ENCODE measurements around the gene TGFA.

DNA sequence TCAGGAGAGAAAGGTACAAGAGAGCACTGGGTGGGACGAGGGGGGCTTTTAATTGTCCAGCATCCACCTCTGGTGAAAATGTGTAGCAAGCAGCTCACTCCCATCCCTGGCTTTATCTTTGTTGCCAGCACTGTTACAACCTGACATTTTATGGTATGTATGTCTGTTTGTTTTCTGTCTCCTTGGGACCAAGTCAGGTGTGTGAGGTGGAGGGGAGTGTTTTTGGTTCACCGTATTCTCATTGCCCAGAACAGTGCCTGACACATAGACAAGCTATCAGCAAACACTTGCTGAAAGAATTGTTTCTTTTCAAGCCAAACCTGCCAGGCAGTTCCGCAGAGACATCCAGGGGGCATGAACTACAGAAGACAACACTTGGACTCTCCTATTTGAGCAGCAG, 24.7 kb downstream of the TGFA start:
- TF ChIP-seq, protein P1, sequence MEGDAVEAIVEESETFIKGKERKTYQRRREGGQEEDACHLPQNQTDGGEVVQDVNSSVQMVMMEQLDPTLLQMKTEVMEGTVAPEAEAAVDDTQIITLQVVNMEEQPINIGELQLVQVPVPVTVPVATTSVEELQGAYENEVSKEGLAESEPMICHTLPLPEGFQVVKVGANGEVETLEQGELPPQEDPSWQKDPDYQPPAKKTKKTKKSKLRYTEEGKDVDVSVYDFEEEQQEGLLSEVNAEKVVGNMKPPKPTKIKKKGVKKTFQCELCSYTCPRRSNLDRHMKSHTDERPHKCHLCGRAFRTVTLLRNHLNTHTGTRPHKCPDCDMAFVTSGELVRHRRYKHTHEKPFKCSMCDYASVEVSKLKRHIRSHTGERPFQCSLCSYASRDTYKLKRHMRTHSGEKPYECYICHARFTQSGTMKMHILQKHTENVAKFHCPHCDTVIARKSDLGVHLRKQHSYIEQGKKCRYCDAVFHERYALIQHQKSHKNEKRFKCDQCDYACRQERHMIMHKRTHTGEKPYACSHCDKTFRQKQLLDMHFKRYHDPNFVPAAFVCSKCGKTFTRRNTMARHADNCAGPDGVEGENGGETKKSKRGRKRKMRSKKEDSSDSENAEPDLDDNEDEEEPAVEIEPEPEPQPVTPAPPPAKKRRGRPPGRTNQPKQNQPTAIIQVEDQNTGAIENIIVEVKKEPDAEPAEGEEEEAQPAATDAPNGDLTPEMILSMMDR (IDR thresholded peaks at IDR 0.05), result no peak
- TF ChIP-seq ZFX (IDR thresholded peaks at IDR 0.05; ENCODE audit: borderline replicate concordance), result no peak
